HCT116 (cell line): ENCODE results near the gene FBXW4. TPM values are rescaled to one million over a fixed set of nuclear protein-coding genes. Genes with fewer than 3 reads are reported as not detected.

Experiments used
- ATAC-seq: fragments of 200-7000 bp; cut with Tn5 transposase; 2 replicates; pipeline ENCODE4 v1.9.1; 2020; ENCODE audit warnings: mild to moderate bottlenecking, moderate library complexity
- BruUV-seq: library from RNA; stranded (reverse); fragments of 400-500 nt; replicated peaks from 2 replicates; lab custom pipeline; 2021; lab: Mats Ljungman, UMichigan
- CTCF ChIA-PET: fragments of 300-600 bp; sonication (Branson Sonifier 250); formaldehyde crosslinking; loops from one replicate; lab custom pipeline; 2021; ENCODE audit warnings: antibody characterized with exemption; lab: Charles Lee
- POLR2A ChIA-PET: fragments of 300-600, 350-600 bp; sonication (Branson Sonifier 250); formaldehyde crosslinking; loops from one replicate; lab custom pipeline; 2021; ENCODE audit warnings: antibody characterized with exemption; lab: Charles Lee
- RAD21 ChIA-PET, 2 experiments: fragments of 300-600 bp; sonication (Branson Sonifier 250); formaldehyde crosslinking; loops; one replicate each; lab custom pipeline; 2023; ENCODE audit warnings: low total read pairs in 2 of 2; ENCODE audit not compliant: uncharacterized antibody in 2 of 2, unreplicated experiment in 2 of 2, low non-redundant PET in 1 of 2; lab: Charles Lee
- DNase-seq: peaks from one replicate; pipeline ENCODE4 v3.0.0-alpha.2; 2010; ENCODE audit warnings: low read depth, low spot score
- H2AFZ ChIP-seq: fragments of 200-600 bp; shearing (Covaris generic), sonication (generic); 2 replicates; pipeline ENCODE4 v1.6.1; 2017; ENCODE audit warnings: low read depth, mixed run types, mixed read lengths, antibody characterized with exemption, low read length; ENCODE audit not compliant: poor library complexity, severe bottlenecking
- H3K27ac ChIP-seq: 2 replicates; pipeline ENCODE4 v1.5.1; 2012; ENCODE audit warnings: low read depth, low read length
- H3K27me3 ChIP-seq: fragments of 200-600 bp; sonication (generic); 2 replicates; pipeline ENCODE4 v1.6.1; 2016; ENCODE audit warnings: mixed run types, low read length, mixed read lengths; ENCODE audit not compliant: insufficient read depth
- H3K36me3 ChIP-seq, 2 experiments: fragments of 200-500 bp in 1 of 2; fragments of 200-600 bp in 1 of 2; sonication (Bioruptor generic) in 1 of 2; sonication (generic) in 1 of 2; 2 replicates each; pipeline versions ENCODE4 v1.5.1 to v1.6.1; 2014 to 2016; ENCODE audit warnings: low read length in 2 of 2, inconsistent platforms in 1 of 2, mixed read lengths in 1 of 2, mixed run types in 1 of 2; ENCODE audit not compliant: insufficient read depth in 2 of 2, control insufficient read depth in 1 of 2
- H3K4me1 ChIP-seq, 2 experiments: fragments of 200-600 bp in 1 of 2; sonication (generic) in 1 of 2; 2 replicates each; pipeline versions ENCODE4 v1.5.1 to v1.6.1; 2012 to 2017; ENCODE audit warnings: low read length in 2 of 2, inconsistent platforms in 1 of 2, mild to moderate bottlenecking in 1 of 2, mixed read lengths in 1 of 2, mixed run types in 1 of 2, moderate library complexity in 1 of 2; ENCODE audit not compliant: insufficient read depth in 2 of 2, control insufficient read depth in 1 of 2
- H3K4me2 ChIP-seq: fragments of 200-600 bp; sonication (generic); 2 replicates; pipeline ENCODE4 v1.6.1; 2017; ENCODE audit warnings: mixed run types, low read length, mixed read lengths
- H3K4me3 ChIP-seq, 2 experiments: fragments of 200-600 bp in 1 of 2; sonication (generic) in 1 of 2; replicated peaks in 1 of 2; 2 replicates each; pipeline ENCODE4 v1.5.1; 2011 to 2016; ENCODE audit warnings: low read length in 2 of 2, control low read depth in 1 of 2, low read depth in 1 of 2, mild to moderate bottlenecking in 1 of 2, mixed read lengths in 1 of 2, mixed run types in 1 of 2
- H3K79me2 ChIP-seq: fragments of 200-600 bp; sonication (generic); 2 replicates; pipeline ENCODE4 v1.6.1; 2017; ENCODE audit warnings: mild to moderate bottlenecking, mixed run types, low read length, moderate library complexity, mixed read lengths; ENCODE audit not compliant: insufficient read depth
- H3K9ac ChIP-seq: fragments of 200-600 bp; sonication (generic); 2 replicates; pipeline ENCODE4 v1.6.1; 2016; ENCODE audit warnings: low read length, mixed read lengths
- H3K9me2 ChIP-seq: fragments of 200-600 bp; sonication (generic), shearing (Covaris generic); 2 replicates; pipeline ENCODE4 v1.6.1; 2017; ENCODE audit warnings: mixed run types, mild to moderate bottlenecking, moderate library complexity; ENCODE audit not compliant: insufficient read depth
- H3K9me3 ChIP-seq, 2 experiments: fragments of 200-500 bp in 1 of 2; fragments of 200-600 bp in 1 of 2; sonication (Bioruptor generic) in 1 of 2; sonication (generic) in 1 of 2; 2 replicates each; pipeline ENCODE4 v1.6.1; 2014 to 2017; ENCODE audit warnings: low read length in 2 of 2, mixed read lengths in 2 of 2, inconsistent platforms in 1 of 2, low read depth in 1 of 2, mild to moderate bottlenecking in 1 of 2, mixed run types in 1 of 2, moderate library complexity in 1 of 2; ENCODE audit not compliant: control insufficient read depth in 1 of 2, insufficient read depth in 1 of 2
- H4K20me1 ChIP-seq: fragments of 200-600 bp; sonication (generic), shearing (Covaris generic); 2 replicates; pipeline ENCODE4 v1.6.1; 2017; ENCODE audit warnings: mixed run types, mild to moderate bottlenecking, moderate library complexity; ENCODE audit not compliant: insufficient read depth
- ELF1 ChIP-seq: IDR thresholded peaks from 2 replicates; pipeline ENCODE4 v1.6.1; 2012; ENCODE audit warnings: low read depth, borderline replicate concordance
- RAD21 ChIP-seq: IDR thresholded peaks from 2 replicates; pipeline ENCODE4 v1.6.1; 2012; ENCODE audit warnings: low read depth, mild to moderate bottlenecking
- SIN3A ChIP-seq: IDR thresholded peaks from 2 replicates; pipeline ENCODE4 v1.6.1; 2012; ENCODE audit warnings: low read depth
- SP1 ChIP-seq: IDR thresholded peaks from 2 replicates; pipeline ENCODE4 v1.6.1; 2012; ENCODE audit warnings: low read depth
- ZFX ChIP-seq: fragments of 450-650 bp; IDR thresholded peaks from 2 replicates; pipeline ENCODE4 v1.6.1; 2017
- ZNF274 ChIP-seq: fragments of 200-500 bp; sonication (Bioruptor generic); IDR thresholded peaks from 2 replicates; pipeline ENCODE4 v1.6.1; 2014; ENCODE audit warnings: mild to moderate bottlenecking, low read depth, low read length, inconsistent platforms
- intact Hi-C: fragments of 100-400 bp; cut with micrococcal nuclease; formaldehyde crosslinking; loops from 2 replicates; pipeline ENCODE4 v1.10.0; 2022
- total RNA-seq: library from RNA; stranded (reverse); gene quantifications from one replicate; pipeline ENCODE4 v1.2.1, GENCODE V29; 2021; ENCODE audit not compliant: unreplicated experiment
- TF ChIP-seq, protein P1 (sequence below): IDR thresholded peaks from 2 replicates; pipeline ENCODE4 v1.6.1; 2011; ENCODE audit warnings: mild to moderate bottlenecking, low read length, moderate library complexity; ENCODE audit not compliant: insufficient replicate concordance; ENCODE audit errors: extremely low read depth
- TF ChIP-seq, protein P2 (sequence below): IDR thresholded peaks from 2 replicates; pipeline ENCODE4 v1.6.1; 2012; ENCODE audit warnings: low read depth
- TF ChIP-seq, protein P3 (sequence below): IDR thresholded peaks from 2 replicates; pipeline ENCODE4 v1.6.1; 2012
- TF ChIP-seq, protein P4 (sequence below): IDR thresholded peaks from 2 replicates; pipeline ENCODE4 v1.6.1; 2012

The FBXW4 gene
- total RNA-seq, 1 experiment from 2014 or later: 35.3 TPM

DNA sequence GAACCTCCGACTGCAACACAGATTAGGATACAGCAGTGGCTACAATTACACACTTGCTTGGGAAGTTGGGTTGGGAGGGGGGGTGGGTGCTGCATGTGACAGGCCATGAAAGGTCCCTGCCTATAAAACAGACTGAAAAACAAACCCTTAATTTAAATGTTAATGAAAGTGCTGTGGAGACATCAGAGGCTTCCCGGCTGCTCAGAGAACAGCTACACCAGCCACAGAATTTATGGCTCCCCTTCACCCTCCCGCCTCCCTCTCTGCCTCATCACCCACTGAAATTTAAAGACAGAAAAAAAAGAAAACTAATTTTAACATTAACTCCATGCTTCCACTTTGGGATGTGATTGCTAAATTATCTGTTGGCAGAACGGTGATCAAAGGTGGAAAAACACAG lies 34.7 kb downstream of the FBXW4 start:
- no peaks in the 10 kb centered on the region for H3K9me3 ChIP-seq
- intact Hi-C loops: no loop called here
- no peaks in the 10 kb centered on the region for H3K4me1 ChIP-seq
- no TSS peak for BruUV-seq
- H4K20me1 ChIP-seq: no peaks in the 10 kb centered on the region
- H2AFZ ChIP-seq: no peak overlapping the region
- RAD21 ChIA-PET: no interaction called here
- CTCF ChIA-PET: no interaction called here
- H3K4me3 ChIP-seq: no peak overlapping the region
- no peaks in the 10 kb centered on the region for H3K27me3 ChIP-seq
- POLR2A ChIA-PET: no interaction called here
- no peak overlapping the region for H3K27ac ChIP-seq
- TF ChIP-seq, protein P1, sequence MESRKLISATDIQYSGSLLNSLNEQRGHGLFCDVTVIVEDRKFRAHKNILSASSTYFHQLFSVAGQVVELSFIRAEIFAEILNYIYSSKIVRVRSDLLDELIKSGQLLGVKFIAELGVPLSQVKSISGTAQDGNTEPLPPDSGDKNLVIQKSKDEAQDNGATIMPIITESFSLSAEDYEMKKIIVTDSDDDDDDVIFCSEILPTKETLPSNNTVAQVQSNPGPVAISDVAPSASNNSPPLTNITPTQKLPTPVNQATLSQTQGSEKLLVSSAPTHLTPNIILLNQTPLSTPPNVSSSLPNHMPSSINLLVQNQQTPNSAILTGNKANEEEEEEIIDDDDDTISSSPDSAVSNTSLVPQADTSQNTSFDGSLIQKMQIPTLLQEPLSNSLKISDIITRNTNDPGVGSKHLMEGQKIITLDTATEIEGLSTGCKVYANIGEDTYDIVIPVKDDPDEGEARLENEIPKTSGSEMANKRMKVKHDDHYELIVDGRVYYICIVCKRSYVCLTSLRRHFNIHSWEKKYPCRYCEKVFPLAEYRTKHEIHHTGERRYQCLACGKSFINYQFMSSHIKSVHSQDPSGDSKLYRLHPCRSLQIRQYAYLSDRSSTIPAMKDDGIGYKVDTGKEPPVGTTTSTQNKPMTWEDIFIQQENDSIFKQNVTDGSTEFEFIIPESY: no peak
- TF ChIP-seq, protein P2, sequence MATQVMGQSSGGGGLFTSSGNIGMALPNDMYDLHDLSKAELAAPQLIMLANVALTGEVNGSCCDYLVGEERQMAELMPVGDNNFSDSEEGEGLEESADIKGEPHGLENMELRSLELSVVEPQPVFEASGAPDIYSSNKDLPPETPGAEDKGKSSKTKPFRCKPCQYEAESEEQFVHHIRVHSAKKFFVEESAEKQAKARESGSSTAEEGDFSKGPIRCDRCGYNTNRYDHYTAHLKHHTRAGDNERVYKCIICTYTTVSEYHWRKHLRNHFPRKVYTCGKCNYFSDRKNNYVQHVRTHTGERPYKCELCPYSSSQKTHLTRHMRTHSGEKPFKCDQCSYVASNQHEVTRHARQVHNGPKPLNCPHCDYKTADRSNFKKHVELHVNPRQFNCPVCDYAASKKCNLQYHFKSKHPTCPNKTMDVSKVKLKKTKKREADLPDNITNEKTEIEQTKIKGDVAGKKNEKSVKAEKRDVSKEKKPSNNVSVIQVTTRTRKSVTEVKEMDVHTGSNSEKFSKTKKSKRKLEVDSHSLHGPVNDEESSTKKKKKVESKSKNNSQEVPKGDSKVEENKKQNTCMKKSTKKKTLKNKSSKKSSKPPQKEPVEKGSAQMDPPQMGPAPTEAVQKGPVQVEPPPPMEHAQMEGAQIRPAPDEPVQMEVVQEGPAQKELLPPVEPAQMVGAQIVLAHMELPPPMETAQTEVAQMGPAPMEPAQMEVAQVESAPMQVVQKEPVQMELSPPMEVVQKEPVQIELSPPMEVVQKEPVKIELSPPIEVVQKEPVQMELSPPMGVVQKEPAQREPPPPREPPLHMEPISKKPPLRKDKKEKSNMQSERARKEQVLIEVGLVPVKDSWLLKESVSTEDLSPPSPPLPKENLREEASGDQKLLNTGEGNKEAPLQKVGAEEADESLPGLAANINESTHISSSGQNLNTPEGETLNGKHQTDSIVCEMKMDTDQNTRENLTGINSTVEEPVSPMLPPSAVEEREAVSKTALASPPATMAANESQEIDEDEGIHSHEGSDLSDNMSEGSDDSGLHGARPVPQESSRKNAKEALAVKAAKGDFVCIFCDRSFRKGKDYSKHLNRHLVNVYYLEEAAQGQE: no peak
- TF ChIP-seq RAD21 (no peak), SIN3A (no peak), ZNF274 (no peak), SP1 (no peak), ELF1 (no peak), ZFX (no peak)
- TF ChIP-seq, protein P3, sequence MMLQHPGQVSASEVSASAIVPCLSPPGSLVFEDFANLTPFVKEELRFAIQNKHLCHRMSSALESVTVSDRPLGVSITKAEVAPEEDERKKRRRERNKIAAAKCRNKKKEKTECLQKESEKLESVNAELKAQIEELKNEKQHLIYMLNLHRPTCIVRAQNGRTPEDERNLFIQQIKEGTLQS: no peak
- TF ChIP-seq, protein P4, sequence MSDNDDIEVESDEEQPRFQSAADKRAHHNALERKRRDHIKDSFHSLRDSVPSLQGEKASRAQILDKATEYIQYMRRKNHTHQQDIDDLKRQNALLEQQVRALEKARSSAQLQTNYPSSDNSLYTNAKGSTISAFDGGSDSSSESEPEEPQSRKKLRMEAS: no peak
- no peaks in the 10 kb centered on the region for H3K9me2 ChIP-seq
- ATAC-seq: no peak
- no peak overlapping the region for H3K4me2 ChIP-seq
- DNase-seq: no peak
- no peaks in the 10 kb centered on the region for H3K79me2 ChIP-seq
- H3K36me3 ChIP-seq: peaks cover 0 to 2% of the 10 kb centered on the region in 2 experiments; a peak in 1 of 4 replicates
- no peak overlapping the region for H3K9ac ChIP-seq
